NCI-H1694 treated with DMSO at 0.1 percent for 48 hours (cell line): Measurements from ENCODE around the gene PNPLA5.

Source experiments
- DNase-seq: peaks from one replicate; lab custom pipeline; 2025; lab: John Stamatoyannopoulos, UW

Gene PNPLA5

GRCh38 chr22:43838571-43839307 is 53.1 kb downstream of the PNPLA5 start:
- no peak for DNase-seq

- no peak for DNase-seq
Measured at GRCh38 chr22:43838161-43838560, 53.7 kb downstream of the PNPLA5 start.

GRCh38 chr22:43837666-43838065 is 54.1 kb downstream of the PNPLA5 start:
- no peak for DNase-seq

GRCh38 chr22:43835736-43836135 is 56.1 kb downstream of the PNPLA5 start:
- no peak for DNase-seq

GRCh38 chr22:43835166-43835565 is 56.6 kb downstream of the PNPLA5 start:
- DNase-seq = no peak

GRCh38 chr22:43833286-43834240 is 58.2 kb downstream of the PNPLA5 start:
- DNase-seq = no peak

- no peak for DNase-seq
Measured at GRCh38 chr22:43832393-43833265, 59.2 kb downstream of the PNPLA5 start.

- no peak for DNase-seq
Measured at GRCh38 chr22:43831561-43832392, 60.0 kb downstream of the PNPLA5 start.

- no peak for DNase-seq
Measured at GRCh38 chr22:43830931-43831560, 60.8 kb downstream of the PNPLA5 start.

GRCh38 chr22:43829904-43830851 is 61.6 kb downstream of the PNPLA5 start:
- DNase-seq = no peak
